Activated CD8-positive, alpha-beta T cell treated with anti-CD3 and anti-CD28 coated beads, Interleukin-2, amount 10 ng/mL, durations not matched to agents 7 days and 5 days (primary cell): Measurements from ENCODE around the gene JUND. TPM values are rescaled to one million over a fixed set of nuclear protein-coding genes. Genes with fewer than 3 reads are reported as not detected.

Source experiments
- ATAC-seq: fragments of 150-1000 bp; cut with Tn5 transposase; one replicate; pipeline ENCODE4 v1.10.0; 2021; ENCODE audit warnings: moderate library complexity
- CTCF ChIA-PET: fragments of 350-600 bp; sonication (Branson Sonifier 250); formaldehyde crosslinking; loops from one replicate; lab custom pipeline; 2021; ENCODE audit warnings: antibody characterized with exemption; lab: Charles Lee
- POLR2A ChIA-PET: fragments of 350-600 bp; sonication (Branson Sonifier 250); formaldehyde crosslinking; loops from one replicate; lab custom pipeline; 2021; ENCODE audit warnings: antibody characterized with exemption; lab: Charles Lee
- DNase-seq: peaks from one replicate; pipeline ENCODE4 v3.0.0-alpha.2; 2020
- H3K27ac Mint-ChIP-seq: one replicate; pipeline ENCODE4 v1.8.0; 2021; ENCODE audit warnings: mild to moderate bottlenecking, mixed read lengths
- H3K27me3 Mint-ChIP-seq: one replicate; pipeline ENCODE4 v1.8.0; 2021; ENCODE audit warnings: low read depth, mixed read lengths
- H3K36me3 Mint-ChIP-seq: one replicate; pipeline ENCODE4 v1.8.0; 2021; ENCODE audit warnings: low read depth, mixed read lengths
- H3K4me1 Mint-ChIP-seq: one replicate; pipeline ENCODE4 v1.8.0; 2021; ENCODE audit warnings: low read depth, mixed read lengths
- H3K4me3 Mint-ChIP-seq: one replicate; pipeline ENCODE4 v1.8.0; 2021; ENCODE audit warnings: mild to moderate bottlenecking, mixed read lengths
- H3K9me3 Mint-ChIP-seq: one replicate; pipeline ENCODE4 v1.8.0; 2022; ENCODE audit warnings: mixed read lengths; ENCODE audit not compliant: insufficient read depth
- total RNA-seq, 2 experiments: library from RNA; stranded (reverse); gene quantifications; one replicate each; pipeline ENCODE4 v1.2.3, GENCODE V29; 2021

JUND gene
- total RNA-seq, 2 experiments from 2014 or later: 462 to 469 TPM

DNA sequence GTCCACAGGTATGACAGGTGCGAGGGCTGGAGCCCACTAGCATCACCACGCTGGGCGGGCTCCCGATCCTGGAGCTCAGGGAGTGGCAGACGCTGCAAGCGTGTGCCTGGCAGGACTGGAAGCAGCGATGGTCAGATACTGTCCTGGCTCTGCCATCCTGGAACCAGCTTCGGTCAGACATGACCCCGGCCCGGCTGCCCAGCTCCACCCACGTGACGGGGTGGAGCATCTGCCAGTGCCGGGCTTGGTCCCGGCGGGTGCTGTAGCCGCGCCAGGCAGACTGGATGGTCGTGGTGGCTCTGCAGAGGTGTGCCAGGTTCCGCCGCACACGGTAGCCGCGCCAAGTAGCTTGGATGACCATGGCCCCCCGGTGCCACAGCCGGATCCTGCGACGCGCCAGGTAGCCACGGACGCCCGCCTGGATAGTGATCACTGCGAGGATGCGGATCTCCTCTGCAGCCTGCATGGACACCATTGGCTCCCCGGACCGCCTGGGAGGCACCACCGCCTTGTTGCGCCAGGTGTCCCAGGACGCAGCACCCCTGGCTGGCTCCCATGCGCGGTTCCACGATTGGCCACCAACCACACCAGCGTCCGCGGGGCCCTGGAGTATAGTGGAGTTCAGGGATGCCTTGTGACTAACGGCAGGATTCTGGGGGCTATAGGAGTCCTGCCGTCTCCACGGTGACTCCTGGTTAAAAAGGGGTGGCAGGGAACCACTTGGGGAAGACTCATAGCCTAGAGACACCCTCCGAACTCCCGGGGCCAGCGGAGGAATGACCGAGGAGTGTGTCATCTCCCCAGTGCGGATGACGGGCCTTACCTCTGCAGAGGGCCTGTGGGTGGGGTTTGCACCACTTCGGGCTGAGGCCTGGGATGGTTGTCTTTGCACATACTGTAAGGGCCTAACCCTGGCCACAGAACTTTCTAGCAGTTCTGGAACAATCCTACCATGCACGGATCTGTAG is 23.6 kb downstream of the JUND start:
- no peak overlapping the region for H3K4me3 Mint-ChIP-seq
- H3K27me3 Mint-ChIP-seq: peaks cover 16% of the 10 kb centered on the region
- H3K4me1 Mint-ChIP-seq: no peaks in the 10 kb centered on the region
- ATAC-seq: no peak
- H3K36me3 Mint-ChIP-seq: no peaks in the 10 kb centered on the region
- H3K27ac Mint-ChIP-seq: no peak overlapping the region
- ChIA-PET CTCF (interaction anchor here (1.7 kb wide), 1 partner anchor 22 kb away, joined by 4 read pairs; no protein-coding TSS in a partner anchor), POLR2A (no interaction called here)
- DNase-seq: no peak
- no peaks in the 10 kb centered on the region for H3K9me3 Mint-ChIP-seq

GRCh38 chr19:18254546-18255503 is 26.6 kb downstream of the JUND start:
- Mint-ChIP-seq H3K36me3 (no peaks in the 10 kb centered on the region), H3K9me3 (no peaks in the 10 kb centered on the region), H3K27ac (no peak overlapping the region), H3K4me3 (no peak overlapping the region), H3K4me1 (no peaks in the 10 kb centered on the region), H3K27me3 (peaks cover 23% of the 10 kb centered on the region)
- DNase-seq: no peak
- ChIA-PET POLR2A (interaction anchor here (0.9 to 1.6 kb wide), 2 partner anchors 26 to 37 kb away, joined by 4 to 7 read pairs; partner anchors contain the start of gene JUND), CTCF (interaction anchor here (0.7 to 7.7 kb wide), 9 partner anchors 14 to 141 kb away, joined by 3 to 135 read pairs (median 11); partner anchors contain the start of genes LSM4, MPV17L2 and RAB3A)
- no peak for ATAC-seq

GRCh38 chr19:18253716-18254115 is 27.7 kb downstream of the JUND start:
- Mint-ChIP-seq H3K36me3 (no peaks in the 10 kb centered on the region), H3K27ac (no peak overlapping the region), H3K27me3 (peaks cover 23% of the 10 kb centered on the region), H3K9me3 (no peaks in the 10 kb centered on the region), H3K4me3 (no peak overlapping the region), H3K4me1 (no peaks in the 10 kb centered on the region)
- DNase-seq: no peak
- ATAC-seq: no peak
- ChIA-PET CTCF (interaction anchor here (1.3 to 7.7 kb wide), 10 partner anchors 14 to 140 kb away, joined by 4 to 135 read pairs (median 16); partner anchors contain the start of genes LSM4, MPV17L2 and RAB3A), POLR2A (interaction anchor here (0.5 to 1.6 kb wide), 4 partner anchors 27 to 248 kb away, joined by 3 to 7 read pairs (median 4); partner anchors contain the start of gene JUND)

GRCh38 chr19:18253130-18253529 is 28.3 kb downstream of the JUND start:
- Mint-ChIP-seq H3K27me3 (peaks cover 23% of the 10 kb centered on the region), H3K4me3 (no peak overlapping the region), H3K36me3 (no peaks in the 10 kb centered on the region), H3K9me3 (no peaks in the 10 kb centered on the region), H3K27ac (no peak overlapping the region), H3K4me1 (no peaks in the 10 kb centered on the region)
- CTCF ChIA-PET: interaction anchor here (1.1 to 7.7 kb wide), 14 partner anchors 9 to 140 kb away, joined by 3 to 135 read pairs (median 10); partner anchors contain the start of genes LSM4, MPV17L2 and RAB3A
- DNase-seq: no peak
- POLR2A ChIA-PET: interaction anchor here (0.7 to 1.2 kb wide), 2 partner anchors 20 to 43 kb away, joined by 3 to 6 read pairs; no protein-coding TSS in a partner anchor
- ATAC-seq: no peak

GRCh38 chr19:18252370-18252717 is 29.1 kb downstream of the JUND start:
- ChIA-PET CTCF (interaction anchor here (0.8 to 7.7 kb wide), 27 partner anchors 10 to 314 kb away, joined by 3 to 135 read pairs (median 4); partner anchors contain the start of genes IQCN, MPV17L2 and RAB3A), POLR2A (interaction anchor here (0.7 to 1.5 kb wide), 4 partner anchors 19 to 47 kb away, joined by 3 to 6 read pairs (median 3); no protein-coding TSS in a partner anchor)
- Mint-ChIP-seq H3K27me3 (peaks cover 23% of the 10 kb centered on the region), H3K9me3 (no peaks in the 10 kb centered on the region), H3K4me3 (no peak overlapping the region), H3K36me3 (no peaks in the 10 kb centered on the region), H3K27ac (no peak overlapping the region), H3K4me1 (no peaks in the 10 kb centered on the region)
- ATAC-seq: no peak
- DNase-seq: no peak

DNA sequence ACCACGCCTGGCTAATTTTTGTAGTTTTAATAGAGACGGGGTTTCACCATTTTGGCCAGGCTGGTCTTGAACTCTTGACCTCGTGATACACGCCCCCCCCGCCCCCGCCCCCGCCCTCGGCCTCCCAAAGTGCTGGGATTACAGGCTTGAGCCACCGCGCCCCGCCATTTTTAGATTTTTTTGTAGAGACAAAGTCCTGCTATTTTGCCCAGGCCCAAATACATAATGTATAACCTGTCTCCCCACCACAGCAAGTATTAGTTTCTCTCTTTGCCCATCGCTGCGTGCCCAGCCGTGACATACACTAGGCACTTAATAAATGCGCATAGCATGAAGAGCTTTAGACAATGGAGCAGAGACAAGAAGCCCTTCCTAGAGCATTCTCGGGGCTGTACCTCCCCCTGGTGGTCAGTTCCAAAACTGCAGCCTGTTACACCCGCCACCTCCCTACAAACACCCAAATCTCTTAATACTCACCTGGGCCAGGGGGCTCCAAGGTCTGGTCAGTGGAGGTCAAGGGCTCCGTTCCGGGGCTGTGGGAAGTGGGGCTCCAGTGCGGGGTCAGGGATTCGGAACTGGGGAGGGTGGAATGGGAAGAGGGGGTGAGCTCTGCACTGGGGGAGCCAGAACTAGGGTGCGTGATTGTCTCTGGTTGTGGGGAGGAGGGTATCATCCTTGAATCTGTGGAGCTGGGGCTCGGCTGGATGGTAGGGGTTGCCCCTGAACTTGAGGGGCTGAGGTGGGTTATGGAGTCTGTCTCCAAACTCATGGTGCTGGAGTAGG is 29.6 kb downstream of the JUND start:
- ChIA-PET POLR2A (interaction anchor here (1.0 to 1.5 kb wide), 2 partner anchors 43 to 46 kb away, joined by 3 read pairs; no protein-coding TSS in a partner anchor), CTCF (interaction anchor here (0.6 to 7.7 kb wide), 33 partner anchors 11 to 314 kb away, joined by 3 to 135 read pairs (median 4); partner anchors contain the start of genes IQCN, JUND, MPV17L2 and RAB3A)
- Mint-ChIP-seq H3K27ac (no peak overlapping the region), H3K36me3 (no peaks in the 10 kb centered on the region), H3K27me3 (peaks cover 23% of the 10 kb centered on the region), H3K4me1 (no peaks in the 10 kb centered on the region), H3K4me3 (no peak overlapping the region), H3K9me3 (no peaks in the 10 kb centered on the region)
- DNase-seq (peak; percentile 88), ATAC-seq (peak; percentile 74)

DNA sequence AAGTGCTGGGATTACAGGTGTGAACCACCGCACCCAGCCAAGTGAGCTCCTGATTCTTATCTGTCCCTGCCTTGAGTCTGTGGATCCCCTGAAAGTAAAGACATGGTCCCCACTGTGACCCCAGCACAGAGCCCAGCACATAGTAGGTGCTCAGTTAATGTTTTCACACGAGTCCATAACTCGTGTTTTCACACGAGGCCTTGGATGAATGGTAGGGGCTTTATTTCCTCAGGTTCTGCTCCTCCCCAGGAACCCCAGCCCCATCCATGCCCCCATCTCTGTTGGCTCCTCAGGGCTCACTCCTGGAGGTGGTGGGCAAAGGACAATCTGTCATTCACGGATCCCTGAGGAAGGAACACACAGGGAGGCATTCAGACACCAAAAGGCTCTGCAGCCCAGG is 31.6 kb downstream of the JUND start:
- ATAC-seq: no peak
- peaks cover 20% of the 10 kb centered on the region for H3K27me3 Mint-ChIP-seq
- no peak for DNase-seq
- H3K4me1 Mint-ChIP-seq: no peaks in the 10 kb centered on the region
- no peaks in the 10 kb centered on the region for H3K9me3 Mint-ChIP-seq
- CTCF ChIA-PET: interaction anchor here (1.3 to 7.7 kb wide), 5 partner anchors 11 to 58 kb away, joined by 3 to 135 read pairs (median 5); partner anchors contain the start of genes MPV17L2 and RAB3A
- no peak overlapping the region for H3K4me3 Mint-ChIP-seq
- H3K27ac Mint-ChIP-seq: no peak overlapping the region
- POLR2A ChIA-PET: no interaction called here
- H3K36me3 Mint-ChIP-seq: no peaks in the 10 kb centered on the region

GRCh38 chr19:18245297-18245696 is 36.1 kb downstream of the JUND start:
- ChIA-PET CTCF (no interaction called here), POLR2A (no interaction called here)
- Mint-ChIP-seq H3K27me3 (peaks cover 4% of the 10 kb centered on the region), H3K27ac (no peak overlapping the region), H3K9me3 (no peaks in the 10 kb centered on the region), H3K36me3 (no peaks in the 10 kb centered on the region), H3K4me1 (no peaks in the 10 kb centered on the region), H3K4me3 (no peak overlapping the region)
- no peak for ATAC-seq
- DNase-seq: no peak

GRCh38 chr19:18239303-18239702 is 42.1 kb downstream of the JUND start:
- peaks cover 11% of the 10 kb centered on the region for H3K27me3 Mint-ChIP-seq
- H3K4me3 Mint-ChIP-seq: no peak overlapping the region
- no peak overlapping the region for H3K27ac Mint-ChIP-seq
- ATAC-seq (no peak), DNase-seq (peak; percentile 45)
- H3K9me3 Mint-ChIP-seq: no peaks in the 10 kb centered on the region
- no peaks in the 10 kb centered on the region for H3K36me3 Mint-ChIP-seq
- no peaks in the 10 kb centered on the region for H3K4me1 Mint-ChIP-seq
- CTCF ChIA-PET: interaction anchor here (1.0 to 3.7 kb wide), 5 partner anchors 14 to 90 kb away, joined by 4 to 20 read pairs (median 4); partner anchors contain the start of gene RAB3A
- POLR2A ChIA-PET: no interaction called here

DNA sequence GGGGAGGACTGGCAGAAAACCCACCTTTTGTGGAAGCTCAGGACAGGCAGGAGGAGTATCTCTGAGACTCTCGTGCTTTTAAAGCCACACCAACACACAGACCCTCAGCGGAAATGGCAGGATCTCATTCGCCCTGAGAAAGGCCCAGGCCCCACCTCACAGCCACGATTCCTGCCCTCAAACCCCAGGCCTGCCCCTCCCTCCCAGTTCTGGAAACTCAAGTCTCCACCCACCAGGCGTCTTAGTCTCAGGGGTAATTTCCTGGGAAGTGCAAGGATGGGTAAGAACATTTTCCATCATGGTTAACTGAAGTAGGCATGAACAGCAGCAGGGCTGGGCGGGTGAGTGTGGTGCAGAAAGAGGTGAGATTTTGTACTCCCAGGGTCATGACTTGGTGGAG is 47.2 kb downstream of the JUND start:
- no peaks in the 10 kb centered on the region for H3K9me3 Mint-ChIP-seq
- POLR2A ChIA-PET: interaction anchor here (1.8 to 2.0 kb wide), 2 partner anchors 24 to 47 kb away, joined by 4 to 8 read pairs; partner anchors contain the start of gene JUND
- no peaks in the 10 kb centered on the region for H3K36me3 Mint-ChIP-seq
- CTCF ChIA-PET: interaction anchor here (0.8 to 1.5 kb wide), 2 partner anchors 16 to 296 kb away, joined by 3 to 4 read pairs; no protein-coding TSS in a partner anchor
- no peak overlapping the region for H3K4me3 Mint-ChIP-seq
- H3K4me1 Mint-ChIP-seq: peaks cover 6% of the 10 kb centered on the region
- ATAC-seq (no peak), DNase-seq (no peak)
- no peak overlapping the region for H3K27ac Mint-ChIP-seq
- H3K27me3 Mint-ChIP-seq: peaks cover 28% of the 10 kb centered on the region
